SH-SY5Y (cell line): ENCODE data around the gene FKBP10.

ENCODE experiments used
- GATA2 ChIP-seq: IDR thresholded peaks from 2 replicates; pipeline ENCODE4 v1.6.1; 2011; ENCODE audit warnings: mild to moderate bottlenecking, low read depth, low read length
- GATA3 ChIP-seq: IDR thresholded peaks from 2 replicates; pipeline ENCODE4 v1.6.1; 2011; ENCODE audit warnings: low read depth, mild to moderate bottlenecking, low read length, moderate library complexity

GRCh38 chr17:41823580-41823979 is 10.8 kb downstream of the FKBP10 start:
- TF ChIP-seq GATA2 (no peak), GATA3 (no peak)
